ENCODE results near the gene ACP2.

DNA sequence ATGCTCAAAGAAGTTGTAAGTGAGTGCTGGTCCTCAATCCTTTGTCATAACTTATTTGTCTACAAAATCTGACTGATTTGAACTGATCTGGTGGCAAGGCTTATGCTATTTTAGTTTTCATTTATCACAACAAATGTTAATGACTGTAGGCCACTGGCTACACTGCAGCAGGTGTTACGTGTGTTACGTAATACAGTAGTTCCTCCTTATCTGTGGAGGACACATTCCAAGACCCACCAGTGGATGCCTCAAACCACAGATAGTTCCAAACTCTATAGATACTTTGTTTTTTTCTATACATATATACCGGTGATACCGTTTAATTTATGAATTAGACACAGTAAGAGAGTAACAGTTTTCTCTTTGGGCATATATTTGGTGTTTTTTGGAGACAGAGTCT lies 28.3 kb upstream of the ACP2 start:
- TF ChIP-seq TARDBP (IDR thresholded peaks at IDR 0.05) (no peak), SUZ12 (IDR thresholded peaks at IDR 0.05) (no peak), ELF4 (IDR thresholded peaks at IDR 0.05) (no peak), FOXA1 (IDR thresholded peaks at IDR 0.05) (no peak), ARNT (IDR thresholded peaks at IDR 0.05) (no peak), L3MBTL2 (conservative IDR thresholded peaks at IDR 0.05) (no peak)
- TF ChIP-seq, protein P1, sequence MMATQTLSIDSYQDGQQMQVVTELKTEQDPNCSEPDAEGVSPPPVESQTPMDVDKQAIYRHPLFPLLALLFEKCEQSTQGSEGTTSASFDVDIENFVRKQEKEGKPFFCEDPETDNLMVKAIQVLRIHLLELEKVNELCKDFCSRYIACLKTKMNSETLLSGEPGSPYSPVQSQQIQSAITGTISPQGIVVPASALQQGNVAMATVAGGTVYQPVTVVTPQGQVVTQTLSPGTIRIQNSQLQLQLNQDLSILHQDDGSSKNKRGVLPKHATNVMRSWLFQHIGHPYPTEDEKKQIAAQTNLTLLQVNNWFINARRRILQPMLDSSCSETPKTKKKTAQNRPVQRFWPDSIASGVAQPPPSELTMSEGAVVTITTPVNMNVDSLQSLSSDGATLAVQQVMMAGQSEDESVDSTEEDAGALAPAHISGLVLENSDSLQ (IDR thresholded peaks at IDR 0.05): no peak
